Naive thymus-derived CD4-positive, alpha-beta T cell (primary cell): ENCODE results near the gene P2RY11. TPM values are rescaled to one million over a fixed set of nuclear protein-coding genes. Genes with fewer than 3 reads are reported as not detected.

ENCODE experiments used
- ATAC-seq: fragments of 150-1000 bp; cut with Tn5 transposase; 2 replicates; pipeline ENCODE4 v1.10.0; 2021; ENCODE audit warnings: mild to moderate bottlenecking, moderate library complexity
- CTCF ChIA-PET: fragments of 350-600 bp; sonication (Branson Sonifier 250); formaldehyde crosslinking; loops from one replicate; lab custom pipeline; 2021; ENCODE audit warnings: antibody characterized with exemption; lab: Charles Lee
- POLR2A ChIA-PET: fragments of 350-600 bp; sonication (Branson Sonifier 250); formaldehyde crosslinking; loops from one replicate; lab custom pipeline; 2021; ENCODE audit warnings: antibody characterized with exemption, inconsistent platforms; lab: Charles Lee
- DNase-seq, 9 donors: peaks; one replicate each; pipeline versions ENCODE4 v3.0.0 to v3.0.0-alpha.2; 2020 to 2022; ENCODE audit warnings: mixed read lengths in 1 of 9
- H3K27ac ChIP-seq: one replicate; pipeline ENCODE4 v1.7.0; 2013; ENCODE audit warnings: mild to moderate bottlenecking, low read depth, low read length, moderate library complexity
- H3K27me3 ChIP-seq, 2 donors: one replicate each; pipeline ENCODE4 v1.7.0; 2013; ENCODE audit warnings: low read length in 2 of 2, mild to moderate bottlenecking in 2 of 2, moderate library complexity in 2 of 2; ENCODE audit not compliant: control insufficient read depth in 2 of 2, insufficient read depth in 2 of 2
- H3K36me3 ChIP-seq, 3 experiments: 1 replicate in 2 of 3; 2 replicates in 1 of 3; pipeline ENCODE4 v1.7.0; 2013; ENCODE audit warnings: low read length in 3 of 3, mild to moderate bottlenecking in 3 of 3, moderate library complexity in 1 of 3; ENCODE audit not compliant: insufficient read depth in 3 of 3, control insufficient read depth in 2 of 3
- H3K4me1 ChIP-seq, 2 donors: one replicate each; pipeline ENCODE4 v1.7.0; 2013; ENCODE audit warnings: low read length in 2 of 2, mild to moderate bottlenecking in 2 of 2, moderate library complexity in 1 of 2; ENCODE audit not compliant: control insufficient read depth in 2 of 2, insufficient read depth in 2 of 2
- H3K4me3 ChIP-seq: 2 replicates; pipeline ENCODE4 v1.7.0; 2013; ENCODE audit warnings: mild to moderate bottlenecking, low read length
- H3K9me3 ChIP-seq, 3 experiments: 1 replicate in 2 of 3; 2 replicates in 1 of 3; pipeline ENCODE4 v1.7.0; 2013; ENCODE audit warnings: low read length in 3 of 3; ENCODE audit not compliant: control insufficient read depth in 2 of 3
- H3K27ac Mint-ChIP-seq, 9 donors: one replicate each; pipeline ENCODE4 v1.8.0; 2020 to 2022; ENCODE audit warnings: mixed read lengths in 9 of 9, mild to moderate bottlenecking in 8 of 9, moderate library complexity in 5 of 9, inconsistent platforms in 2 of 9
- H3K27me3 Mint-ChIP-seq, 5 donors: one replicate each; pipeline ENCODE4 v1.8.0; 2021 to 2022; ENCODE audit warnings: mixed read lengths in 5 of 5, mild to moderate bottlenecking in 1 of 5
- H3K36me3 Mint-ChIP-seq, 5 donors: one replicate each; pipeline ENCODE4 v1.8.0; 2020 to 2022; ENCODE audit warnings: mixed read lengths in 5 of 5, mild to moderate bottlenecking in 3 of 5, inconsistent platforms in 1 of 5
- H3K4me1 Mint-ChIP-seq, 7 donors: one replicate each; pipeline ENCODE4 v1.8.0; 2020 to 2022; ENCODE audit warnings: mixed read lengths in 7 of 7, mild to moderate bottlenecking in 3 of 7, inconsistent platforms in 1 of 7
- H3K4me3 Mint-ChIP-seq, 10 donors: one replicate each; pipeline ENCODE4 v1.8.0; 2020 to 2022; ENCODE audit warnings: mild to moderate bottlenecking in 10 of 10, mixed read lengths in 10 of 10, moderate library complexity in 6 of 10, inconsistent platforms in 2 of 10
- H3K9me3 Mint-ChIP-seq, 11 donors: one replicate each; pipeline ENCODE4 v1.8.0; 2020 to 2022; ENCODE audit warnings: mixed read lengths in 11 of 11, mild to moderate bottlenecking in 4 of 11, inconsistent platforms in 1 of 11, moderate library complexity in 1 of 11
- intact Hi-C, 2 donors: fragments of 100-400 bp; cut with micrococcal nuclease; formaldehyde crosslinking; loops; one replicate each; pipeline ENCODE4 v1.15.1; 2023
- polyA plus RNA-seq, 2 donors: library from polyadenylated mRNA; unstranded; fragments of 300-500 nt; fragmentation: Illumina TruSeq; gene quantifications; one replicate each; pipeline ENCODE4 v1.2.3, GENCODE V29; 2021
- total RNA-seq, 6 experiments: library from RNA in 5 of 6; stranded (reverse) in 5 of 6; gene quantifications; 1 replicate in 5 of 6; 2 replicates in 1 of 6; pipeline ENCODE4 v1.2.3 and lab custom pipeline; 2021 to 2026

P2RY11 gene, protein sequence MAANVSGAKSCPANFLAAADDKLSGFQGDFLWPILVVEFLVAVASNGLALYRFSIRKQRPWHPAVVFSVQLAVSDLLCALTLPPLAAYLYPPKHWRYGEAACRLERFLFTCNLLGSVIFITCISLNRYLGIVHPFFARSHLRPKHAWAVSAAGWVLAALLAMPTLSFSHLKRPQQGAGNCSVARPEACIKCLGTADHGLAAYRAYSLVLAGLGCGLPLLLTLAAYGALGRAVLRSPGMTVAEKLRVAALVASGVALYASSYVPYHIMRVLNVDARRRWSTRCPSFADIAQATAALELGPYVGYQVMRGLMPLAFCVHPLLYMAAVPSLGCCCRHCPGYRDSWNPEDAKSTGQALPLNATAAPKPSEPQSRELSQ
- total RNA-seq (10 to 100 TPM; 41.0 to 89.3 (median 58.9) TPM), polyA plus RNA-seq (1 to 10 TPM; 2.7 to 3.1 TPM), total RNA-seq (lab: John Stamatoyannopoulos, UW) (12.9 reads per million, percentile 41 among the genes with 10 or more reads in this experiment)

GRCh38 chr19:10111405-10111811 is at the start of gene P2RY11:
P2RY11 (plus strand) TSS chr19:10111693; CDS start chr19:10111722, 29 bp downstream.
- peaks cover 0 to 32% (median 18%) of the 10 kb centered on the region in 5 donors for H3K36me3 Mint-ChIP-seq
- H3K4me3 Mint-ChIP-seq = peak within 1 kb of the TSS in 9 of 10 donors; percentile 13 to 75 (median 57)
- Histone ChIP-seq H3K4me3 (peak within 1 kb of the TSS; percentile 33), H3K9me3 (no peaks in the 10 kb centered on the region), H3K27me3 (no peaks in the 10 kb centered on the region), H3K36me3 (peaks cover 30 to 78% (median 32%) of the 10 kb centered on the region in 3 experiments), H3K4me1 (peaks cover 32 to 51% of the 10 kb centered on the region in 2 donors), H3K27ac (peak within 1 kb of the TSS; percentile 60)
- H3K27me3 Mint-ChIP-seq = no peaks in the 10 kb centered on the region
- DNase-seq (no peak), ATAC-seq (no peak)
- POLR2A ChIA-PET = interaction anchor here (0.6 to 2.7 kb wide), 2 partner anchors 32 to 142 kb away, joined by 3 to 12 read pairs; no protein-coding TSS in a partner anchor
- CTCF ChIA-PET = interaction anchor here (0.8 kb wide), 1 partner anchor 27 kb away, joined by 3 read pairs; no protein-coding TSS in a partner anchor
- peak within 1 kb of the TSS; percentile 66 to 92 (median 83) for H3K27ac Mint-ChIP-seq
- intact Hi-C loops = loop anchor here in 1 of 2 donors (5.0 kb wide), 1 partner anchor 179 kb away; no protein-coding TSS in a partner anchor
- H3K4me1 Mint-ChIP-seq = peaks cover 5 to 46% (median 39%) of the 10 kb centered on the region in 7 donors
- peaks cover 0 to 3% (median 0%) of the 10 kb centered on the region in 11 donors for H3K9me3 Mint-ChIP-seq

- H3K27ac ChIP-seq = no peak overlapping the region
- Mint-ChIP-seq H3K27me3 (peaks cover 9 to 37% (median 12%) of the 10 kb centered on the region in 5 donors), H3K4me1 (peaks cover 0 to 1% (median 0%) of the 10 kb centered on the region in 7 donors), H3K4me3 (no peak overlapping the region), H3K36me3 (no peaks in the 10 kb centered on the region), H3K9me3 (peaks cover 0 to 5% (median 0%) of the 10 kb centered on the region in 11 donors), H3K27ac (no peak overlapping the region)
- no peaks in the 10 kb centered on the region for H3K36me3 ChIP-seq
- no peaks in the 10 kb centered on the region for H3K27me3 ChIP-seq
- no peak overlapping the region for H3K4me3 ChIP-seq
- CTCF ChIA-PET = no interaction called here
- no peak for DNase-seq
- no peak for ATAC-seq
- POLR2A ChIA-PET = no interaction called here
- H3K9me3 ChIP-seq = no peaks in the 10 kb centered on the region
- H3K4me1 ChIP-seq = no peaks in the 10 kb centered on the region
- intact Hi-C loops = no loop called here
Observed at GRCh38 chr19:10061717-10062310, 49.7 kb upstream of the P2RY11 start.

GRCh38 chr19:10068205-10068604 is 43.3 kb upstream of the P2RY11 start:
- Mint-ChIP-seq H3K27ac (no peak overlapping the region), H3K4me1 (peaks cover 0 to 5% (median 0%) of the 10 kb centered on the region in 7 donors), H3K27me3 (peaks cover 0 to 18% (median 5%) of the 10 kb centered on the region in 5 donors), H3K9me3 (peaks cover 0 to 9% (median 0%) of the 10 kb centered on the region in 11 donors), H3K4me3 (no peak overlapping the region), H3K36me3 (peaks cover 0 to 4% (median 0%) of the 10 kb centered on the region in 5 donors)
- no peaks in the 10 kb centered on the region for H3K36me3 ChIP-seq
- intact Hi-C loops = no loop called here
- POLR2A ChIA-PET = interaction anchor here (0.6 kb wide), 1 partner anchor 246 kb away, joined by 3 read pairs; no protein-coding TSS in a partner anchor
- H3K4me1 ChIP-seq = no peaks in the 10 kb centered on the region
- no peak for ATAC-seq
- no peak for DNase-seq
- CTCF ChIA-PET = no interaction called here
- no peaks in the 10 kb centered on the region for H3K9me3 ChIP-seq
- H3K27ac ChIP-seq = no peak overlapping the region
- no peak overlapping the region for H3K4me3 ChIP-seq
- H3K27me3 ChIP-seq = no peaks in the 10 kb centered on the region

GRCh38 chr19:10069046-10069445 is 42.4 kb upstream of the P2RY11 start:
- ChIA-PET CTCF (interaction anchor here (0.7 kb wide), 1 partner anchor 843 kb away, joined by 3 read pairs; no protein-coding TSS in a partner anchor), POLR2A (no interaction called here)
- DNase-seq = no peak

DNA sequence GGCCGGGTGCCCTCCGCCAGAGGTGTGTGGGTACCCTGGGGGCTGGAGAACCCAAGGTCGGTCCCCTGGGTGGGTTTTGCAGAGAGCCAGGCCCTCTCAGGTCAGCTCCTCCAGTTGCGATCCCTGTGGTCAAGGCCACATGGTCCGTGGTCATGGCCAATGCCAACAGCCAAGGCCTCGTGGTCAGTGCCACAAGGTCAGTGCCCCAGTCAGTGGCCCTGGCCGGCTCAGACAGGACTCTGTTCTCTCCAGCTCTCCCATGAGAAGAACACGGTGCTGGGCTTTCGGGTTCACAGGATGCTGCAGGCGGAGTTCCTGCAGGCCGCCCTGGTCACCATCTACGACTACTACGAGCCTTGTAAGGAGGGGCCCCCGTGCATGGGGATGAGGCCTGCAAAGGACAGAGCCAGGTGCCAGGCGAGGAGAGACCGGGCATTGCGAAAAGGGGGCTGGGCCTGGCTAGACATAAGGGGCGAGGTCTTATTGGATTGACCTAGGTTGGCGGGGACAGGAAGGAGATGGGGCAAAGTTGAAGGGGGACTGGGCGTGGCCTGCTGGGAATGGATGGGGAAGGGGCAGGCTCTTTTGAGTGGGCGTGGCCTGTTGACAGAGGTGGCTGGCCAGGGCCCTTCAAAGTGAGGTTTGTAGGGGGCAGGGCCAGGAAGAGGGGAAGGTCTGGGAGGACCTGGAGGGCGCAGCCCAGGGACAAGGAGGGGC is 40.6 kb upstream of the P2RY11 start:
- peaks cover 0 to 8% (median 3%) of the 10 kb centered on the region in 3 experiments for H3K9me3 ChIP-seq
- DNase-seq = no peak
- Mint-ChIP-seq H3K36me3 (peaks cover 0 to 4% (median 0%) of the 10 kb centered on the region in 5 donors), H3K4me1 (peaks cover 0 to 5% (median 0%) of the 10 kb centered on the region in 7 donors), H3K9me3 (peaks cover 0 to 7% (median 3%) of the 10 kb centered on the region in 11 donors), H3K27ac (no peak overlapping the region), H3K4me3 (no peak overlapping the region), H3K27me3 (peaks cover 0 to 13% (median 5%) of the 10 kb centered on the region in 5 donors)
- H3K4me1 ChIP-seq = no peaks in the 10 kb centered on the region
- H3K27ac ChIP-seq = no peak overlapping the region
- H3K36me3 ChIP-seq = no peaks in the 10 kb centered on the region
- ChIA-PET CTCF (no interaction called here), POLR2A (no interaction called here)
- no peak for ATAC-seq
- intact Hi-C loops = no loop called here
- no peaks in the 10 kb centered on the region for H3K27me3 ChIP-seq
- H3K4me3 ChIP-seq = no peak overlapping the region

More at GRCh38 chr19:10069046-10069445, 42.4 kb upstream of the P2RY11 start:
- peaks cover 0 to 4% (median 0%) of the 10 kb centered on the region in 5 donors for H3K36me3 Mint-ChIP-seq
- Histone ChIP-seq H3K36me3 (no peaks in the 10 kb centered on the region), H3K27me3 (no peaks in the 10 kb centered on the region), H3K9me3 (peaks cover 0 to 5% (median 3%) of the 10 kb centered on the region in 3 experiments), H3K4me3 (no peak overlapping the region), H3K4me1 (no peaks in the 10 kb centered on the region), H3K27ac (no peak overlapping the region)
- H3K27me3 Mint-ChIP-seq = peaks cover 0 to 18% (median 5%) of the 10 kb centered on the region in 5 donors
- H3K4me1 Mint-ChIP-seq = peaks cover 0 to 5% (median 0%) of the 10 kb centered on the region in 7 donors
- ATAC-seq = no peak
- H3K27ac Mint-ChIP-seq = peak overlapping the region in 1 of 9 donors; percentile 54
- no peak overlapping the region for H3K4me3 Mint-ChIP-seq
- peaks cover 0 to 9% (median under 1%) of the 10 kb centered on the region in 11 donors for H3K9me3 Mint-ChIP-seq
- intact Hi-C loops = no loop called here

DNA sequence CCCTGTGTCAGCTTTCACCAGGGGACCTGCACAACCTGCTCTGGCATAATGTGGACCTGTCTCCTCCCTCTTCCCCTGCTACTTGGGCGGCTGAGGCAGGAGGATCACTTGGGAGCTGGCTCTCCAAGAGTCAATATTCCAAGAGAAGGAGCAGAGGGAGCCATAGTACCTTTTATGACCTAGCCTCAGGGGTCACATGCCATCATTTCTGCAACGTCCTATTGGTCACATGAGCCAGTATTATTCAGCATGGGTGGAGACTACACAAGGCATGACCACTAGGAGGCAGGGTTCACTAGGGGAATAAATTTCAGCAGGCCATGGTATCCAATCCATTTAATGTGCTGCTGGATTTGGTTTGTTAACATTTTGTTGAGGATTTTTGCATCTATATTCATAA is 37.3 kb upstream of the P2RY11 start:
- ATAC-seq (peak; percentile 87), DNase-seq (peak in 8 of 9 donors; percentile 29 to 58 (median 42))
- Mint-ChIP-seq H3K4me1 (peaks cover 0 to 2% (median 0%) of the 10 kb centered on the region in 7 donors), H3K27ac (no peak overlapping the region), H3K4me3 (no peak overlapping the region), H3K27me3 (peaks cover 0 to 13% (median 0%) of the 10 kb centered on the region in 5 donors), H3K9me3 (peaks cover 0 to 7% (median 4%) of the 10 kb centered on the region in 11 donors), H3K36me3 (peaks cover 0 to 4% (median 0%) of the 10 kb centered on the region in 5 donors)
- intact Hi-C loops = loop anchor here (1.0 kb wide), 2 partner anchors 39 to 176 kb away; no protein-coding TSS in a partner anchor
- Histone ChIP-seq H3K4me1 (no peaks in the 10 kb centered on the region), H3K4me3 (no peak overlapping the region), H3K9me3 (peaks cover 0 to 8% (median 3%) of the 10 kb centered on the region in 3 experiments), H3K27ac (no peak overlapping the region), H3K36me3 (no peaks in the 10 kb centered on the region), H3K27me3 (no peaks in the 10 kb centered on the region)
- POLR2A ChIA-PET = no interaction called here
- CTCF ChIA-PET = interaction anchor here (0.6 kb wide), 1 partner anchor 174 kb away, joined by 3 read pairs; no protein-coding TSS in a partner anchor
